GM21447 (cell line): ENCODE data around the gene CUX1.
A peak's percentile ranks its signal among the peaks of the same experiment; 100 is the strongest.

Experiments used
- ATAC-seq: cut with Tn5 transposase; IDR thresholded peaks from one replicate; pipeline ENCODE4 v1.9.1; 2021; ENCODE audit not compliant: unreplicated experiment

The CUX1 gene

DNA sequence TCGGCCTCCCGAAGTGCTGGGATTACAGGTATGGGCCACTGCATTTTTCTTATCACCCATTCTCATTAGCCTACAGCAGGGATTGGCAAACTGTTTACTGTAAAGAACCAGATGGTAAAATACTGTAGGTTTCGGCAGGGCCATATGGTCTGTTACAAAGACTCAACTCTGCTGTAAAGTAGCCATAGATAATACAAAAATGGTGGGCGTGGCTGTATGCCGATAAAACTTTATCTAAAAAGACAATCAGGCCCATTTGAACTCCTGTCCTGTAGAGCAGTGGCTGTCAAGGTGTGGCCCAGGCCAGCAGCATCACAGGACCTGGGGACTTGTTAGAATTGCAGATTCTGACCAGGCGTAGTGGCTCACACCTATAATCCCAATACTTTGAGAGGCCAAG lies 134.3 kb downstream of the CUX1 start:
- ATAC-seq: no peak

DNA sequence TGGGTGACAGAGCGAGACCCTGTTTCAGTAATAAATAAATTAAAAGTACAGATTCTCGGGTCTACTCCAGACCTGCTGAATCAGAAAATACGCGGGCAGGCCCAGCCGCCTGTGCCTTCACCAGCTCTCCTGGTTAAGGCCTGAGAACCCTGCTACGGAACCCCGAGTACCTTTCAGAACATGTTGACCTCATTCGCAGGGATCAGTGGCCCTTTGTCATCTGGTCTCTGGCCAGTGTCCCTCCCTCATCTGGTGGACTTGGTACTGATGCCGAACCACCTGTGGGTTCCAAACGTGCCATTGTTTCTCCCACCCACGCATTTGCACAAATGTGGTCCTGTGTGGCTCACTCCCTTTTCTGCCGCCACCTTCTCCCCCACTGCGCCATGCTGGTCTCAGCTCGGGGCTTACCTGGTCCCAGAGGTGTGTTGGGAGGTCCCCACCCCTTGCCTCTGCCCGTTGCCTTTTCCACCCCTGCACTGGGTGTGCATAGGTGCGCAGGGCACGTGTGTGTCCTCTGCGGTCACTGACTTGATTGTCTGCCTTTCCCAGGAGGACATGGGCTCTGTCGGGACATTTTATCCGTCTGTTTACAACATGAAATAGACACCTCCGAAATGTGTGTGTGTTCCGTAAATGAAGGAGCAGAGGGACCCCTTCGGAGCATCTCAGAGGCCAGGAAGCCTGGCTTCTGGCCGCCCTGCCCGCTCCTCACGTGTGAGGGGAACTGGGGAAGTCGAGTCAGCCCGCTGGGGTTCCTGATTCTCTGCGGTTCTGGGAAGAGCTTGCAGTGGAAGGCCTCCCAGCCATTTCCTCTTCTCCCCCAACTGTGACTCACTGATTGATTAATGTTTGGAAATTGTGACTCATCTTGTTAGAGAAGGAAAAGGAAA lies 135.2 kb downstream of the CUX1 start:
- ATAC-seq: no peak

DNA sequence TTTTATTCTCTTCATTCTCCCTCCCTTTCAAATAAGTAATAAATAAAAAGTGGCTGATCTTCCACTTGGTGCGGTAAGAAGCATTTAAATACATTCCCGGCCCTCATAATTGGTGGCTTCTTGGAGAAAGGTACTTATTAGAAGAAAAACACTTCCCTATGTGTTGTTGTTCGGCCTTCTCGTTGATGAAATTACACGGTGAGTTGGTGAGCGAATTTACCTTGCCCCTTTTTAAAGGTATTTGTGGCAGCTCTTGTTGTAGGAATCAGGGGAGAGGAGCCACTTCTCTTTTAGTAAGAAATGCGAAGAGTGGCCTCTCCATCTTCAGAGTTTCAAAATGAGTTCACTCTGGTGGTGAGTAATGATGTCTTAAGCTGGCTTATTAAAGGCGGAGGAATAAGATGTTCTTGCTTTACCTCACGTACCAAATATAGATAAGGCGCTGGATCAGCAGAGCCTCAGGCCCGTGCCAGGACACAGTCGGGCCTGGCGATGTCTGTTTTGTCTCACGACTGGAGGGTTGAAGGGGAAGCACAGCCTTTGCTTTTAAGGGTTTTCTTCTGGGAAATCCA lies 135.9 kb downstream of the CUX1 start:
- peak; percentile 63 for ATAC-seq

DNA sequence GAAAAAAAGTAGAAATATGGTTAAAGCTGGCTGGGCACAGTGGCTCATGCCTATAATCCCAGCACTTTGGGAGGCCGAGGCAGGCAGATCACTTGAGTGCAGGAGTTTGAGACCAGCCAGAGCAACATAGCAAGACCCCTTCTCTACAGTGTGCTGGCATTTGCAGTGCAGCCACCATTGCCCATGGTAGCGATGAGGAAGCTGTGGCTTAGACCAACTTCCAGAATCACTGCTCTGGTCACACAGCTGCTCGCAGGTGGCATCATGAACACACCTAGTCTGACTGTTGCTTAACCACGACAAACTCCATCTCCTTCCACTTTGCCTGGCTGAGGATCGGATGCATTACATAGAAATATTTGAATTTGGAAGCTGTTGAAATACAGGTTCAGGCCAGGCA lies 137.1 kb downstream of the CUX1 start:
- no peak for ATAC-seq

DNA sequence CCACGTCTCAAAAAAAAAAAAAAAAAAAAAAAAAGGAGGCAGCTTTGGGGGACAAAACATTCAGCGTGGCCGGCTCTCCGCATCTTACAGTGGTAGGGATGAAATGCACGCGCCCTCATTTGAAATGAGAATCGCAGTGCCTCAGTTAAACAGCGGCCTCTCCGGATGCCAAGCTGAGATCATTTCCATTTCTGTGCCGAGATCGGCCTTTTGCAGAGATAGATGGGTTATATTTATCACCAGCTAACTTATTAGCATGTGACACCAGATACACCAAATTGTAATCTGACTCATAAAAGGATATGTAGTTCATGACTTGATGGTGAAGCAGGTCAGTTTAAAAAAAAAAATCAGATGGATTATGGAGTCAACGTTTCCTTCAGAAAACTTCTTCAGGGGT lies 138.7 kb downstream of the CUX1 start:
- ATAC-seq: no peak

DNA sequence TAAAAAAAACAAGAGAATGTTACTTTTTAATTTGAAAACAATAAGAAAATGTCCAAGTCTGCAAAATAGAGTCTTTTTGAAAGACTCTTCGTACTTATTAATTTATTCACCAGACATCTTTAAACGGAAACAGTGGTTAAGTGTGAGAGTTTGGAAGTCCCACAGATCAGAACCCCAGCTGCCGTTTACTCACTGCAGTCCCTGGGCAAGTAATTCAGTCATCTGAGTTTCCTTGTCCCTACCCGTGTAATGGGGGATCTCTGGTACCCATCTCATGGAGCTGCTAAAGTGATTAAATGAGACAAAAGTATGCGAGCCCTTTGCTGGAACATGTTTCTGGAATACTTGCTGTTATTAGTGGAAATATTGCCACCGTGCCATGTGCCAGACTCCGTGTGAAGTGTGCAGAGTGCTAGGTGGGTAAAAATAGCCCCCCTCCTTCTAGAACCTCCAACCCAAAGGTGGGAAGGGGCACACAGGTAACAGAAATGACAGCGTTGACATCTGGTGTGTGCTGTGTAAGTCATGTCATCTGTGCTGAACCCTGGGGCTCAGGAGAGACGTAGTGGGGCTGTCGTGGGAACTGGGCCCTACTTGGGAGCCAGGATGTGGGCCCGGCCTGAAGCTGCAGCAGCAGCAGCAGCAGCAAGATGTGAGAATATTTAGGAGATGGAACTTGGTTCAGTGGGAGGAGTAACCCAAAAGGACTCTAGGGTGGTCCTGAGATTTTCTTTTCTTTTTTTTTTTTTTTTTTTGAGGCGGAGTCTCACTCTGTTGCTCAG lies 140.5 kb downstream of the CUX1 start:
- no peak for ATAC-seq

GRCh38 chr7:101959342-101959741 lies 141.9 kb downstream of the CUX1 start:
- ATAC-seq: no peak

GRCh38 chr7:101959829-101960228 lies 142.4 kb downstream of the CUX1 start:
- no peak for ATAC-seq

DNA sequence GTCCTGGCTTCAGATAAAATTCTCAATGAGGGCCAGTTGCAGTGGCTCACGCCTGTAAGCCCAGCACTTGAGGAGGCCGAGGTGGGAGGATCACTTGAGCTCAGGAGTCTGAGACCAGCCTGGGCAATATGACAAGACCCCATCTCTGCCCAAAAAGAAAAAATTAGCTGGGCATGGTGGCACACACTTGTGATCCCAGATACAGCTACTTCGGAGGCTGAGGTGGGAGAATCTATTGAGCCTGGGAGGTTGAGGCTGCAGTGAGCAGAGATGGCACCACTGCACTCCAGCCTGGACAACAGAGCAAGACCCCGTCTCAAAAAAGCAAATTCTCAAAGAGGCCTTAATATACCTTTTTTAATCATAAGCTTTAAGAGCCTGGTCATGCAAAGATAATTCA lies 142.9 kb downstream of the CUX1 start:
- ATAC-seq: no peak

DNA sequence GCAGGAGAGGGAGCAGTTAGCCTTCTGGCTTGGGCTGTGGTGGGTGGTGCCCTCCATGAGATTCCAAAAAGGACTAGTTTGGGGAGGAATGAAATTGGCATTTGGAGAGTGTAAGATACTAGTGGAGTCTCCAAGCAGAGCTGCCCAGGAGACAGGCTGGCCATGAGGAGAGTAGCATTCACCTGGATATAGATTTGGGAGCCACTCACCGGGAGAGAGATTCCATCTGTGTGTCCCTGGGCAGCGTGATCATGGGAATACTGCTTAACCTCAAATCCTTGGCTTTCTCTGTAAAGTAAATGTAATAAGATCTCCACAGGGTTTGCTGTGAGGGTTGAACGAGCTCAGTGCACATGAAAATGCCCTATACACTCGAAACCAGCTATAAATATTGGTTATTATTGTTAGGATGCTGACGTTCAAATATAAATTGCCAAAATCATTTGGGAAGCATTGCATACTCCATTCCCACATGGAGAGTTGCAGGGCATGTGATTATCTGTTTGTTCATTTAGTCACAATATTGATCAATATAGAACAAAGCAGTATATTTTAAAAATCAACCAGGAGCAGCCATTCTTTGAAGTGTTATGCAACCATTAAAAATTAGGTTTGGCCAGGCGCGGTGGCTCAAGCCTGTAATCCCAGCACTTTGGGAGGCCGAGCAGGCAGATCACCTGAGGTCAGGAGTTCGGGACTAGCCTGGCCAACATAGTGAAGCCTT lies 143.7 kb downstream of the CUX1 start:
- no peak for ATAC-seq

GRCh38 chr7:101961811-101962210 lies 144.4 kb downstream of the CUX1 start:
- ATAC-seq: no peak

- no peak for ATAC-seq
These were observed 146.3 kb downstream of the CUX1 start for GRCh38 chr7:101963693-101964092.

DNA sequence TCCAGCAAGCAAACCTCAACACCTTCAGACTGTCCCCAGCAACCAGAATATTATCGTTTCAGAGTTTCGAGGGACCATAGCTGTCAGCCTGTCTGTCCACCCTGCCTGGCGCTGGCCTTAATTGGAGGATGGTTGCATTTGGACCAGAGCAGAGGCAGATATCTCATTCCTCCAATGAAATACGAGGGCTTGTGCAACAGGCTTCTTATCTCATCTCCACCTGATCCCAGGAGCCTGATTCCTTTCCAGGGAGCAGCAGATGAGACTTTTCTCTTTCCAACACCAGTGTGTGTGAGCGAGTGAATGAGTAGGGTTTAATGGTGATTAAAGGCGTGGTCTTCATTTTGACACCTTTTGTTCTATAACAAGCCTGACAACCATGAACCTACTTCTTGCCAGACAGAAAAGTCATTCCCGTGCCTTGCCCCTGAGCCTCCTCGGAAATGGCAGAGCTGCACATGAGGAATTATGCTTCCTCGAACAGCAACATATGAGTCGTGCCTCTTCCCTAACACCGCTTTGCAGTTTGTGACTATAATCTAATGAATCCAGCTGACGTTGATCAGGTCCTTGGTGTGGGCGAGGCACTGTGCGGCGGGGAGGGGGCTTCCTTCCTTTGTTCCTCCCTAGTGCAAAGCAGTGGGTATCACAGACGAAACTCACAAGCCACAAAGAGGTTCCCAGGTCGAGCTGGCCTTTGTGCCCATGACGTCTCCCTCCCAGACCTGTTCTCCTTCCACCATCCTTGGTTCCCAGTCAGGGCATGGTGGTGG lies 147.4 kb downstream of the CUX1 start:
- no peak for ATAC-seq

DNA sequence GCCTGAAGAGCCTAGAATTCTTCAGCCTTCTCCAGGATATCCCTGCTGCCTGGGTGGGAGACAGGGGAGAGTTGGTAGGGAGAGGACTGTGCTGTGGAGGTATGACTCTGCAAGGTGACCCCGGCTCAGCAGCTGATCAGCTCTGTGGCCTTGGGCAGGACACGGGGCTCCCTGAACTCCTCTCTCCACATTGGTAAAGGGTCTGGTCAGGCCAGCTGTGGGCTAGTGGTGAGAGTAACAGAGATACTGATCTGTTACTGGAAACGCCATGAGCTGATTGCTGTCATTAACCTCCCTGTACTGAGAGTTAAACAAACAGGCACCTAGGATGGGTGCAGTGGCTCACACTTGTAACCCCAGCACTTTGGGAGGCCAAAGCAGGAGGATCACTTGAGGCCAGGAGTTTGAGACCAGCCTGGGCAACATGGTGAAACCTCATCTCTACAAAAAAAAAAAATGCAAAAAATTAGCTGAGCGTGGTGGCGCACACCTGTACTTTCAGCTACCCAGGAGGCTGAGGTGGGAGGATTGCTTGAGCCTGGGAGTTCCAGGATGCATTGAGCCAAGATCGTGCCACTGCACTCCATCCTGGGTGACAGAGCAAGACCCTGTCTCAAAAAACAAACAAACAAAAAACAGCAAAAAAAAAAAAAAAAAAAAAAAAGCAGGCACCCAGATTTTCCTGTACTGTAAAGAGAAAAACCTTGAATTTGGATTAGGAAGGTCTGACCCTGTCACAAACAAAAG lies 151.5 kb downstream of the CUX1 start:
- ATAC-seq: no peak

GRCh38 chr7:101969997-101970585 lies 152.7 kb downstream of the CUX1 start:
- no peak for ATAC-seq

DNA sequence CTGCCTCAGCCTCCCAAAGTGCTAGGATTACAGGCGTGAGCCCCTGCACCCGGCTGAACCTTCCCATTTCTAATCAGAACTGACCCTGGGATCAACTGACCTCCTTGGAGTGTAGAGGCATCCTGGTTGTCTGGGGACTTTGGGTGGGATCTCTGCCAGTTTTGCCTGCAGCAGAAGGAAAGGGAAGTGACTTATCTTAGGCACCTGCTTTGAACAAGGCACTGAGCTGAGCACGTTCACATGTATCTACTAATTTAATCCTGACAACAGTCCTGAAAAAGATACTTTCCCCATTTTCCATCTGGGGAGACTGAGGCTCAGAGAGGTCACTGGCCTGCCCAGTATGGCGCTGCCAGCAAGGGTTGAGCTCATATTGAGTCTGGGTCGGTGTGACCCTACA lies 153.4 kb downstream of the CUX1 start:
- no peak for ATAC-seq

GRCh38 chr7:101971457-101971856 lies 154.0 kb downstream of the CUX1 start:
- ATAC-seq: no peak

- no peak for ATAC-seq
These were observed 155.2 kb downstream of the CUX1 start for GRCh38 chr7:101972627-101973026.

DNA sequence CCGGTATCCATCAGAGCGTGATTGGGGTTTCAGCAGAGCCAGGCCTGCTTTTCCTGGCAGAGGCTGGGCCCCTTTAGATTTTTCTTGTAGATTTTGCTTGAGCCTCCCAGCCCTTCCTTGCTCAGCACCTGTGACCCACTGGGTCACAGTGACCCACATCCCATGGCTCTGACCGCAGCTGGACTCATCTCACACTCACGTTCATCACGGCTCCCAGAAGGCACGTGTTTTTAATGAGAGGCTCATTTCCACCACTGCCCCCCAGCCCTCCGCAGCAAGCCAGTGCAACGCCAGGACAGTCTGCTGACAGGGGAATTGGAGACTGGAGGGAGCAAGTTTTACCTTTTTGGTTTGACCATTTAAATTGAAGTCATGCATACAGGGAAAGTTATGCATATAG lies 155.7 kb downstream of the CUX1 start:
- ATAC-seq: no peak
